Keratinocyte (primary cell): ENCODE data around the gene DNMT3A.

Experiments used
- EZH2 ChIP-seq: IDR thresholded peaks from one replicate; pipeline ENCODE4 v1.6.1; 2012; ENCODE audit warnings: inconsistent platforms, mild to moderate bottlenecking, low read length, moderate library complexity
- TF ChIP-seq, protein P1 (sequence below), 3 experiments: IDR thresholded peaks in 1 of 3; conservative IDR thresholded peaks in 1 of 3; optimal IDR thresholded peaks in 1 of 3; 2 replicates in 2 of 3; 3 replicates in 1 of 3; pipeline versions ENCODE3 to v1.5.1; 2011; ENCODE audit warnings: low read length in 3 of 3, mild to moderate bottlenecking in 3 of 3, moderate library complexity in 2 of 3, control low read depth in 1 of 3, inconsistent platforms in 1 of 3; ENCODE audit not compliant: insufficient read depth in 2 of 3; ENCODE audit errors: extremely low read depth in 1 of 3

DNA sequence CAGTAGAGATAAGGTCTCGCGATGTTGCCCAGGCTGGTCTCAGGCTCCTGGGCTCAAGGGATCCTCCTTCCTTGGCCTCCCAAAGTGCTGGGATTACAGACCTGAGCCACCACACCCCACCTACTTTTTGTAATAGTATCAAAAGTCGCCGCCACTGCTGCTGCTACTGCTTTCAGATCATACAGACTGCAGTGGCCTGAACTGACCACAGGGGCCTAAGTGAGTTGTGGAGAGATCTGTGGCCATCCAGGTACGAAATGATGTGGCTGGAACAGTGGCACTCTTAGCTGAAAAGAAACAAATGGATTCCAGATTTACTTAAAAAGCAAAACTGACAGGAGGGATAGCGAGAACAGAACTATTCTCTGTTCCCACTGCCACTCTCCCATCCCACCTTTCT lies 140.5 kb downstream of the DNMT3A start:
- TF ChIP-seq, protein P1, sequence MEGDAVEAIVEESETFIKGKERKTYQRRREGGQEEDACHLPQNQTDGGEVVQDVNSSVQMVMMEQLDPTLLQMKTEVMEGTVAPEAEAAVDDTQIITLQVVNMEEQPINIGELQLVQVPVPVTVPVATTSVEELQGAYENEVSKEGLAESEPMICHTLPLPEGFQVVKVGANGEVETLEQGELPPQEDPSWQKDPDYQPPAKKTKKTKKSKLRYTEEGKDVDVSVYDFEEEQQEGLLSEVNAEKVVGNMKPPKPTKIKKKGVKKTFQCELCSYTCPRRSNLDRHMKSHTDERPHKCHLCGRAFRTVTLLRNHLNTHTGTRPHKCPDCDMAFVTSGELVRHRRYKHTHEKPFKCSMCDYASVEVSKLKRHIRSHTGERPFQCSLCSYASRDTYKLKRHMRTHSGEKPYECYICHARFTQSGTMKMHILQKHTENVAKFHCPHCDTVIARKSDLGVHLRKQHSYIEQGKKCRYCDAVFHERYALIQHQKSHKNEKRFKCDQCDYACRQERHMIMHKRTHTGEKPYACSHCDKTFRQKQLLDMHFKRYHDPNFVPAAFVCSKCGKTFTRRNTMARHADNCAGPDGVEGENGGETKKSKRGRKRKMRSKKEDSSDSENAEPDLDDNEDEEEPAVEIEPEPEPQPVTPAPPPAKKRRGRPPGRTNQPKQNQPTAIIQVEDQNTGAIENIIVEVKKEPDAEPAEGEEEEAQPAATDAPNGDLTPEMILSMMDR (optimal IDR thresholded peaks at IDR 0.05 in 1 of 3, IDR thresholded peaks at IDR 0.05 in 1 of 3, conservative IDR thresholded peaks at IDR 0.05 in 1 of 3; ENCODE audit: extremely low read depth in 1 of 3, insufficient read depth in 2 of 3, low read length in 3 of 3), result peak in 1 of 3 experiments; percentile 21
- no peak for TF ChIP-seq EZH2
